ENCODE results near the gene COL4A2.
A peak's percentile ranks its signal among the peaks of the same experiment; 100 is the strongest.

Gene COL4A2

DNA sequence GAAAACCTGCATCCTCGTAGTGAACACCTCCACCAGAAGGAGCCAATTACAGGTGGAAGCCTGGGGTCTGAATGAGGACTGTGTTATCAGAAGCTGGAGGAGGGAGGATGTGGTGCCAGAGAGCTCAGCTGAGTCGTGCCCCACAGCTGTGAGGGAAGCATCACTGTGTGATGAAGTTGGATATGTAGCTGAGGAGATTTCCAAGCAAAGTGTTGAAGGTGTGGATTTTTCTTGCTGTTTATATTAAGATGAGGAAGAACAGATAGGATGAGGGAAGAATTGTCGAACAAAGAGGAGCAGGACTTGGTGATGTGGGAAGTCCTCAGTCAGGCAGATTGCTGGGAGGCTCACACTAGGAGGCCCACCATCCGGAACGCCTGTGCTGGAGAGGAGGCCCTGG, 250.0 kb downstream of the COL4A2 start:
- no peak overlapping the region for H3K4me3 ChIP-seq (ENCODE audit: low read depth, low read length)
- DNase-seq (ENCODE audit: low read depth), result no peak
- TF ChIP-seq CTCF (IDR thresholded peaks at IDR 0.05; ENCODE audit: insufficient read depth, low read depth, low read length, missing control alignments), result no peak

- TF ChIP-seq CTCF (IDR thresholded peaks at IDR 0.05; ENCODE audit: insufficient read depth, low read depth, low read length, missing control alignments), result no peak
- H3K4me3 ChIP-seq (ENCODE audit: low read depth, low read length), result no peak overlapping the region
- DNase-seq (ENCODE audit: low read depth), result no peak
Measured at GRCh38 chr13:110557610-110558305, 250.7 kb downstream of the COL4A2 start.

- H3K4me3 ChIP-seq (ENCODE audit: low read depth, low read length), result no peak overlapping the region
- no peak for TF ChIP-seq CTCF (IDR thresholded peaks at IDR 0.05; ENCODE audit: insufficient read depth, low read depth, low read length, missing control alignments)
- no peak for DNase-seq (ENCODE audit: low read depth)
Measured at GRCh38 chr13:110559429-110559943, 252.4 kb downstream of the COL4A2 start.

GRCh38 chr13:110559986-110560385, 252.9 kb downstream of the COL4A2 start:
- no peak for TF ChIP-seq CTCF (IDR thresholded peaks at IDR 0.05; ENCODE audit: insufficient read depth, low read depth, low read length, missing control alignments)
- DNase-seq (ENCODE audit: low read depth), result no peak
- no peak overlapping the region for H3K4me3 ChIP-seq (ENCODE audit: low read depth, low read length)

GRCh38 chr13:110560601-110561343, 253.7 kb downstream of the COL4A2 start:
- DNase-seq (ENCODE audit: low read depth), result no peak
- H3K4me3 ChIP-seq (ENCODE audit: low read depth, low read length), result peak overlapping the region; percentile 77
- no peak for TF ChIP-seq CTCF (IDR thresholded peaks at IDR 0.05; ENCODE audit: insufficient read depth, low read depth, low read length, missing control alignments)

DNA sequence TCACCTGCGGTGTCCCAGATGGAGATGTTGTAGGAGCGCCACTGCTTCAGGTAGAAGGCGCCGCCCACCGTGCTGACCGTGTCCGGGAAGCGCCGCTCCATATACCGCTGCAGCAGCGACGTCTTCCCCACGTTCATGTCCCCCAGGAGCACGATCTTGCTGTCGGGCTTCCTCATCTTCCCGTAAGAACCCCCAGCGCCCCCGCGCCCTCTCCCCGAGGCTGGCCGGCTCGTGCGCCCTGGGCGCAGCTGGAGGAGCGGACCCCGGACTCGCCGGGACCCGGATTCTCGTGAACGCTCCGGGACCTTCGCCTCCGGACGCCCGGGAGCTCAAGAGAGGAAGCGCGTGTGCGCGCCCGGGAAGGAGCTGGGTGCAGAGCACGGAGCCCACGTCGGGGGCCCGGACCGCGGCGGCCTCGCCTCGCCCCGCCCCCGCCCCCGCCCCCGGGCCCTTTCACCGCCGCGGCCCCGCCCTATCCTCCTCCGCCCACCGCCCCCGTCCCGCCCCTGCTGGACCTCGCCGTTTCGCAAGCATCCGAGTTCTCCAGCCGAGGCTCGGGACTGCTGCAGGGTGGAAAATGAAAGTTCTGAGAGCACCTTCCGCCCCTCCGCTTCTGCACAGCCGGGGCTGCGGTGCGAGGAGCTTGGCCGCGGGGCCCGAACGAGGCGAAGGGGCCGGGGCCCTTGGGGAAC, 254.4 kb downstream of the COL4A2 start, which contains the start of gene RAB20:
Gene RAB20 (minus strand): TSS at position 379 of the 692 bp plus-strand sequence. CDS start 203 bp downstream, at position 176.
- peak; percentile 71 for DNase-seq (ENCODE audit: low read depth)
- TF ChIP-seq CTCF (IDR thresholded peaks at IDR 0.05; ENCODE audit: insufficient read depth, low read depth, low read length, missing control alignments), result no peak
- peak within 1 kb of the TSS; percentile 77 for H3K4me3 ChIP-seq (ENCODE audit: low read depth, low read length)
